ENCODE data around the gene JMJD4.
"Not testable (repeated sequence)": the region's sequence is repeated elsewhere in the genome, so short reads cannot be mapped to it uniquely, and the experiment has no call there.

The JMJD4 gene

DNA sequence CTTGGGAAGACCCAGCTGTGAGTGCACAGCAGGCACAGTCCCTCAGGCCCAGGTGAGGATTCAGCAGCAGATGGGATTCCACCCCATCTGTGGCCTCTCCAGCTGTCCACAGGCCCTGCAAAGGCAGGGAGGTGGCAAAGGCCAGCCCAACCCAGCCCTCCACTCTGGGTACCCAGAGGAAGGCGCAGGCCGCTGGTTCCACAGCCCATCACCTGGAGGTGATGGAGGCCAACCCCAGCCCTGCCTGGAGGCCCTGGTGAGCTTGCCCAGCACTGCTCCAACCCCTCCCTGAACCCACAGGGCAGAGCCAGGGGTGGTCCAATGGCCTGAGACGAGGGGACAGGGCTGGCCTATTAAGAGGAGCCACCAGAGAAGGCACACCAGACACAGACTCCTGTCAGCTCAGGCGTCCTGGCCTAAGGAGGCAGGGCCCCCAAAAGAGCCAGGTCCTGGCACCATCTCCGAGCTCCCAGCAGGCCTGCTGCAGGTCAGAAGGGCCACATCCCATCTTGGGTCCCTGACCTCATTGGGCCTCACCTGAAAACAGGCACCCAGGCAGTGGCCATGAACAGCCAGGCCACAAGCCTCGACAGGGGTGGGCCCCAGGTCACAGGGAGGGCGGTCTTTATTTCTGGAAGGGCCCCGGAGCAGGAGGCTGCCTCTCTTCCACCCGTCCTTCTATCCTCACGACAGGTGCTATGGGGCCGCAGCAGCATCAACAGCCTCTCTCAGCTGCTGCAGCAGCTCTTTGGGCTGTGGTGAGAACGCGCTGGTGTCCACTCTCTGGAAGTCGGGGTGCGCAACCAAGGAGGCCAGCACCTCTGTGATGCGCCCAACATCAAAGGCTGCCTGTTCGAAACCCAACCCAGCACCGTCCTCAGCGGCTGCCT lies 3.2 kb downstream of the JMJD4 start:
- no peak for DNase-seq (ENCODE audit: low read depth)

- no peak for DNase-seq (ENCODE audit: low read depth)
These were observed 3.8 kb downstream of the JMJD4 start for GRCh38 chr1:227731241-227731677.

DNA sequence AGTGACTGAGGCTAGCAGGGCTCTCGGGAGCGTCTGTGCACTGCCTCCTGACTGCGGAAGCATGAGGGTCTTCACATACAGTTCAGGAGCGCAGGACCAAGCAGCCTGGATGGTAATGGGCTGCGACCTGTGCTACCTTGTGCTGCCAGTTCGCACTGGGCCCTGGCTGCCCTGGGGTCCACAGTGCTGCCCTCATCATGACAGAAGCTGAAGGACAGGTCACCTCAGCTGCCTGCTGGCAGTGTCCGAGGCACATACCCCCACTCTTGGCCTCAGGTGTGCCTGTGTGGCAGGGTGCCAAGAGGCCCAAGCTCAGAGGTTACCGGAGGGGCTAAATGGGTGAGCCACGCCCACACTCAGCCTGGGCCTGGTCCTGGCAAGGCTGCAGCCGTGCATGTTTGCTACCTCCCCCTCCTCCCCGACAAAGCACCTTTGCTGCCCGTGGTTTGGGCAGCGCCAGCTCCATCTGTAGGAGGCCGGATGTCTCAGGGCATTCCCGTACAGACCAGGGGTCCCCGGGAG lies 4.4 kb downstream of the JMJD4 start:
- no peak for DNase-seq (ENCODE audit: low read depth)

GRCh38 chr1:227729881-227730629 lies 5.0 kb downstream of the JMJD4 start:
- DNase-seq (ENCODE audit: low read depth): peak; percentile 43

GRCh38 chr1:227729144-227729880 lies 5.8 kb downstream of the JMJD4 start:
- DNase-seq (ENCODE audit: low read depth): no peak

DNA sequence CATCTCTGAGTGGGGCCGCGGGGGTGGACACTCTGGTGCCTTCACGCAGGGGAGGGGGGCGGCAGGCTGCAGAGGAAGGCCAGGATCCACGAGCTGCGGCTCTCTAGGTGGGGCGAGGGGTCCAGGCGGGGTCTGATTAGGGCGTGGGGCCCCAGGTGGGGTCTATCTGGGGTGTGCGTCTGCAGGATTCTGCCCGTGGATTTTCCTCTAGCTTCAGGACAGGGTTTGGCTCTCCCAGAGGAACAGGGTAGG lies 6.3 kb downstream of the JMJD4 start:
- no peak for DNase-seq (ENCODE audit: low read depth)

DNA sequence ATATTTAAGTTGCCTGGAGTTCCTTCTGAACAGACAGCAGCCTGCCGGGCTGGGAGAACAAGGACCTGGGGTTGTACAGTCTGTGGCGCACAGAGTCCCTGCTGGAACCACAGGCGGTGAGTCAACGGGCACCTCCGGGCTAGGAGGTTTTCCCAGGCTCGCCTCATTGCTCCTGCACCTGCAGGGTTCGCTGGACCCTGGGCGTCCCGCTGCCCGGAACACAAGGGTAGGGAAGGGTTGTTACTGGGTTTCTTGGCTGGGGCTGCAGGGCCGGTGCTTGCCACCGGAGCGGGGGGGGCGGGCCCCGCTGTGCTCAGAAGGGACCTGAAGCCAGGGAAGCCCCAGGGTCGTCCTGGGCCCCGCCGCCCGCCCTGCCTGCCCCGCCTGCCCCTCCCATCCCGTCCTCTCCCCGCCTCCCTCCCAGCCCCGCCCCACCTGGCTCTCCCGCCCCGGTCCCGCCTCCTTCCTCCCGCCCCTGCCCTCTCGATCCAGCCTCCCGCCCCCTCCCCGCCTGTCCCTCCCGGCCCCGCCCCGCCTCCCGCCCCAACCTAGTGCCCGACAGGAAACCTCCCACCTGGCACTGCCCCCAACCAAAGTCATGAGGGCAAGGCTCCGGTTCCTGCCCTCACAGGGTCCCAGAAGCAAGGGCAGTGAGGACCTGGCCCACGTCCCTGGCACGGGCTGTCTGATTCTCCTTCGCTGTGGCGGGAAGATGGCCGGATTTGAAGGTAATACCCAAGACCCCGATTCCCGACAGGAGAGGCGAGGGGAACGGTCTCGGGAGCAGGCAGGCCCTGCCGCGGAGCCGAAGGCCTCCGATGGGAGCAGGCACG lies 6.8 kb downstream of the JMJD4 start:
- no peak for DNase-seq (ENCODE audit: low read depth)

GRCh38 chr1:227726924-227727599 lies 8.0 kb downstream of the JMJD4 start:
- DNase-seq (ENCODE audit: low read depth): no peak

GRCh38 chr1:227726318-227726717 lies 8.8 kb downstream of the JMJD4 start:
- DNase-seq (ENCODE audit: low read depth): no peak

DNA sequence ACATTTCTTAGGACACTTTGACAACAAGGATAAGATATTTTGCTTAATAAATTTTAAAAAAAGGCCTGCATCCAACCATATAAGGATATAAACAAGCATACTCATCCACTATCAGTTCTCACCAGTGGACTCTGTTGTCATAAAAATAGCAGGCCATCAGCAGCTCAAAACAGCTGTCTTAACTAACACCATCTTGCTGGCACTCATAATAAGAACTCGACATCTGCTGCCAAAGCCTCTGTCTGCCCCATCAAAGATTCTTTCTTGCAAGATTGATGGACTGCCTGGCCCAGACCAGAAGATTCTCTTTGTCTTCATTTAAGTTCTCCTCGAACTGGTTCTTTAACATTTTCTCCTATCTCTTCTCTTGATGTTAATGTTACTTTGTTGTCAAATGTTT lies 10.1 kb downstream of the JMJD4 start:
- DNase-seq (ENCODE audit: low read depth): no peak

GRCh38 chr1:227723474-227723873 lies 11.6 kb downstream of the JMJD4 start:
- DNase-seq (ENCODE audit: low read depth): no peak

DNA sequence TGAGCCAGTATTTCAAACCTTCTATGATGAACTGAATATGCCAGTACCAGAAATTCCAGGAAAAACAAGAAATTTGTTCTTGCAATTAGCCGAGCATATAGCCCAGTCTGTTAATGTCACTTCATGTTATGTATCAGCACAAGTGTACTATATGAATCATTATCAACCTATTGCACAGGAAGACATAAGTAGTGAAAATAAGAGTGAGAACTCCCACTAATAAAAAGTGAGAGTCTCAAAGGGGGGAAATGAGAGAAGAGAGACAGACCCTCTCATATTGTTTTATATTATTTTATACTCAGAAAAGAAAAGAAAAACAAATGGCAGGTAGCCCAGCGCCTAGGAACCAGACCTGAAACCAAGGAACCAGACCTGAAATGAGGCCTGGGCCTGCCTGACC lies 16.2 kb downstream of the JMJD4 start:
- DNase-seq (ENCODE audit: low read depth): no peak

GRCh38 chr1:227712648-227713047 lies 22.5 kb downstream of the JMJD4 start:
- no peak for DNase-seq (ENCODE audit: low read depth)

DNA sequence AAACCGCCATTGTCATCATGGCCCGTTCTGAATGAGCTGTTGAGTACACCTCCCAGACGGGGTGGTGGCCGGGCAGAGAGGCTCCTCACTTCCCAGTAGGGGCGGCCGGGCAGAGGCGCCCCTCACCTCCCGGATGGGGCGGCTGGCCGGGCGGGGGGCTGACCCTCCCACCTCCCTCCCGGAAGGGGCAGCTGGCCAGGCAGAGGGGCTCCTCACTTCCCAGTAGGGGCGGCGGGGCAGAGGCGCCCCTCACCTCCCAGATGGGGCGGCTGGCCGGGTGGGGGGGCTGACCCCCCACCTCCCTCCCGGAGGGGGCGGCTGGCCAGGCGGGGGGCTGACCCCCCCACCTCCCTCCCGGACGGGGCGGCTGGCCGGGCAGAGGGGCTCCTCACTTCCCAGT lies 24.6 kb downstream of the JMJD4 start:
- DNase-seq (ENCODE audit: low read depth): not testable (repeated sequence)

GRCh38 chr1:227709451-227709850 lies 25.7 kb downstream of the JMJD4 start:
- no peak for DNase-seq (ENCODE audit: low read depth)

DNA sequence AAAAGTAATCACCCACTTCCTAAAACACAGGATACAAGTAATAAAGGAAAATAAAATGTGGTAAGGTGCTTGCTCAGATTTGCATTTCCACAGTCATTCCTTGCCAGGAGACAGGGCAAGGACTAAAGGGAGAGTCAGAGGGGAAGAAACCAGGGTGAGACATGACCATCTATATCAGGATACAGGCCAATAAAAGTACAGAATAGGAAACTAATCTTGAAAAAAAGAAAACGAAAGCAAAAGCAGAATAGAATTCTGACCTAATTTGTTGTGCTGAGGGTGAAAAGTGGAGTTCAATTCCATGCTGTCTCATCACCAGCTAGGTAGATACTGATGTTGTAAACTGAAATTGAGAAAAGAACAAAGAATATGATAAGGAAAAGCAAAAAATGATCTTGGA lies 27.3 kb downstream of the JMJD4 start:
- no peak for DNase-seq (ENCODE audit: low read depth)

- DNase-seq (ENCODE audit: low read depth): not testable (repeated sequence)
These were observed 33.5 kb downstream of the JMJD4 start for GRCh38 chr1:227701631-227702030.

GRCh38 chr1:227697321-227697864 lies 37.7 kb downstream of the JMJD4 start:
- DNase-seq (ENCODE audit: low read depth): no peak

- DNase-seq (ENCODE audit: low read depth): no peak
These were observed 49.3 kb downstream of the JMJD4 start for GRCh38 chr1:227685807-227686206.

All from fibroblast of the conjunctiva (primary cell).